K562 (cell line): ENCODE results near the gene MVD. TPM values are rescaled to one million over a fixed set of nuclear protein-coding genes. Genes with fewer than 3 reads are reported as not detected.

Experiments used
- ARID4B ChIP-seq: sonication (generic); formaldehyde crosslinking; IDR thresholded peaks from 2 replicates; pipeline ENCODE4 v1.8.0; 2022; ENCODE audit warnings: mild to moderate bottlenecking, missing genetic modification reagents
- CHD1 ChIP-seq: fragments of 200-600 bp; sonication (generic); IDR thresholded peaks from one replicate; pipeline ENCODE4 v1.6.1; 2012; ENCODE audit warnings: mild to moderate bottlenecking, moderate library complexity, low read length, inconsistent platforms
- GATAD2B ChIP-seq: fragments of 450-650 bp; IDR thresholded peaks from 2 replicates; pipeline ENCODE4 v1.6.1; 2017; ENCODE audit warnings: mild to moderate bottlenecking, borderline replicate concordance
- HEY1 ChIP-seq: fragments of 250-450 bp; sonication (Bioruptor Pico); IDR thresholded peaks from 2 replicates; pipeline ENCODE4 v1.5.0; 2020; ENCODE audit warnings: mild to moderate bottlenecking, moderate library complexity, borderline replicate concordance
- KLF6 ChIP-seq: fragments of 250-450 bp; sonication (Bioruptor Pico); IDR thresholded peaks from 2 replicates; pipeline ENCODE4 v1.4.0; 2020; ENCODE audit warnings: mild to moderate bottlenecking, moderate library complexity, borderline replicate concordance
- NR2C2 ChIP-seq, 2 experiments: fragments of 200-800 bp in 1 of 2; sonication (Bioruptor generic) in 1 of 2; sonication (generic) in 1 of 2; formaldehyde crosslinking in 1 of 2; IDR thresholded peaks; 2 replicates each; pipeline versions ENCODE4 v1.6.1 to v1.8.0; 2016 to 2022; ENCODE audit warnings: mild to moderate bottlenecking in 1 of 2, missing compliant biosample characterization in 1 of 2, missing genetic modification characterization in 1 of 2, missing genetic modification reagents in 1 of 2
- PHB2 ChIP-seq: fragments of 450-650 bp; IDR thresholded peaks from 2 replicates; pipeline ENCODE4 v1.6.1; 2017; ENCODE audit warnings: low read depth
- PYGO2 ChIP-seq: fragments of 450-650 bp; IDR thresholded peaks from 2 replicates; pipeline ENCODE4 v1.6.1; 2016; ENCODE audit warnings: mild to moderate bottlenecking, missing genetic modification characterization, moderate library complexity, missing compliant biosample characterization
- SETDB1 ChIP-seq: IDR thresholded peaks from one replicate; pipeline ENCODE4 v1.6.1; 2012; ENCODE audit warnings: low read length, control low read depth, inconsistent platforms
- SIN3A ChIP-seq, 2 experiments: fragments of 150-350 bp in 1 of 2; IDR thresholded peaks; 2 replicates each; pipeline ENCODE4 v1.6.1; 2011 to 2016; ENCODE audit warnings: borderline replicate concordance in 2 of 2, low read depth in 2 of 2, low read length in 2 of 2, mild to moderate bottlenecking in 2 of 2, moderate library complexity in 2 of 2; ENCODE audit not compliant: control insufficient read depth in 1 of 2
- SMAD3 ChIP-seq: fragments of 450-650 bp; formaldehyde crosslinking; conservative IDR thresholded peaks from 2 replicates; pipeline ENCODE4 v1.4.0; 2020; ENCODE audit warnings: mild to moderate bottlenecking
- TCFL5 ChIP-seq: fragments of 250-450 bp; sonication (Bioruptor Pico); conservative IDR thresholded peaks from 2 replicates; pipeline ENCODE4 v1.6.1; 2021; ENCODE audit warnings: mild to moderate bottlenecking, moderate library complexity, matching md5 sums
- XRCC5 ChIP-seq: fragments of 200-400 bp; formaldehyde crosslinking; IDR thresholded peaks from 2 replicates; pipeline ENCODE4 v1.6.1; 2017; ENCODE audit warnings: low read depth, mild to moderate bottlenecking, low read length
- ZBTB1 ChIP-seq: sonication (generic); formaldehyde crosslinking; IDR thresholded peaks from 2 replicates; pipeline ENCODE4 v1.8.1; 2023; ENCODE audit warnings: missing genetic modification reagents, low read depth, mild to moderate bottlenecking, borderline replicate concordance
- ZNF146 ChIP-seq: IDR thresholded peaks from one replicate; pipeline ENCODE4 v1.6.1; 2018; ENCODE audit warnings: missing compliant biosample characterization; ENCODE audit not compliant: unreplicated experiment
- ZNF239 ChIP-seq: fragments of 250-450 bp; sonication (Bioruptor Pico); IDR thresholded peaks from 2 replicates; pipeline ENCODE4 v1.4.0; 2020; ENCODE audit warnings: mild to moderate bottlenecking
- ZNF584 ChIP-seq: fragments of 200-800 bp; sonication (Bioruptor generic); IDR thresholded peaks from 2 replicates; pipeline ENCODE4 v1.6.1; 2016; ENCODE audit warnings: low read depth, mild to moderate bottlenecking, missing genetic modification characterization, missing compliant biosample characterization
- ZNF766 ChIP-seq: fragments of 200-800 bp; sonication (Bioruptor generic); conservative IDR thresholded peaks from 2 replicates; pipeline ENCODE4 v1.6.1; 2016; ENCODE audit warnings: missing genetic modification characterization, missing compliant biosample characterization
- polyA plus RNA-seq, 8 experiments: library from polyadenylated mRNA; depleted of rRNA in 4 of 8; stranded (reverse) in 5 of 8; unstranded in 3 of 8; fragments of >200 nt; fragmentation: Nextera tagmentation in 2 of 8; fragmentation: Illumina TruSeq in 1 of 8; extraction: Ambion mirVana in 2 of 8; extraction: Trizol in 1 of 8; gene quantifications; 2 replicates each; pipeline versions ENCODE4 v1.2.1 to v1.2.3, GENCODE V29; 2011 to 2014; ENCODE audit warnings: inconsistent platforms in 1 of 8, missing spikeins in 1 of 8
- total RNA-seq, 7 experiments: library from RNA; depleted of rRNA in 6 of 7; stranded (reverse); fragments of >200 nt in 6 of 7; fragmentation: Illumina TruSeq in 2 of 7; extraction: Trizol in 2 of 7; gene quantifications; 2 replicates each; pipeline versions ENCODE4 v1.2.1 to v1.2.3, GENCODE V29; 2011 to 2021; ENCODE audit warnings: low replicate concordance in 1 of 7
- TF ChIP-seq, protein P1 (sequence below): fragments of 450-650 bp; formaldehyde crosslinking; IDR thresholded peaks from 2 replicates; pipeline ENCODE4 v1.4.0; 2022; ENCODE audit warnings: missing genetic modification characterization
- TF ChIP-seq, protein P2 (sequence below): sonication (generic); formaldehyde crosslinking; IDR thresholded peaks from 2 replicates; pipeline ENCODE4 v1.8.0; 2022; ENCODE audit warnings: mild to moderate bottlenecking, missing genetic modification reagents
- TF ChIP-seq, protein P3 (sequence below): sonication (generic); formaldehyde crosslinking; IDR thresholded peaks from 2 replicates; pipeline ENCODE4 v1.9.0; 2022; ENCODE audit warnings: mild to moderate bottlenecking, missing genetic modification reagents

MVD gene
- total and polyA plus RNA-seq, 9 of the 15 experiments (the other 6 are each of a cell fraction or from before 2014, with no cell fraction given) = 12.2 to 141 (median 45.3) TPM

- TF ChIP-seq GATAD2B = no peak
- no peak for TF ChIP-seq ZNF146 (CRISPR knock-in tag)
- no peak for TF ChIP-seq CHD1
- TF ChIP-seq SIN3A (IDR thresholded peaks at IDR 0.05; ENCODE audit: borderline replicate concordance in 2 of 2, control insufficient read depth in 1 of 2, low read depth in 2 of 2, low read length in 2 of 2) = no peak
- TF ChIP-seq, protein P1, sequence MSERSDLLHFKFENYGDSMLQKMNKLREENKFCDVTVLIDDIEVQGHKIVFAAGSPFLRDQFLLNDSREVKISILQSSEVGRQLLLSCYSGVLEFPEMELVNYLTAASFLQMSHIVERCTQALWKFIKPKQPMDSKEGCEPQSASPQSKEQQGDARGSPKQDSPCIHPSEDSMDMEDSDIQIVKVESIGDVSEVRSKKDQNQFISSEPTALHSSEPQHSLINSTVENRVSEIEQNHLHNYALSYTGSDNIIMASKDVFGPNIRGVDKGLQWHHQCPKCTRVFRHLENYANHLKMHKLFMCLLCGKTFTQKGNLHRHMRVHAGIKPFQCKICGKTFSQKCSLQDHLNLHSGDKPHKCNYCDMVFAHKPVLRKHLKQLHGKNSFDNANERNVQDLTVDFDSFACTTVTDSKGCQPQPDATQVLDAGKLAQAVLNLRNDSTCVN = no peak
- TF ChIP-seq SMAD3 (CRISPR knock-in tag) = no peak
- TF ChIP-seq NR2C2 (CRISPR knock-in tag; IDR thresholded peaks at IDR 0.05) = 0 out of 2 replicates have a peak, but pooled peaks have one; percentile 74
- TF ChIP-seq NR2C2 (tag; IDR thresholded peaks at IDR 0.05) = 0 out of 2 replicates have a peak, but pooled peaks have one; percentile 26
- no peak for TF ChIP-seq XRCC5
- TF ChIP-seq HEY1 = no peak
- no peak for TF ChIP-seq KLF6
- TF ChIP-seq ZNF239 (CRISPR knock-in tag) = no peak
- TF ChIP-seq ARID4B (CRISPR knock-in tag) = peak; percentile 65
- no peak for TF ChIP-seq SETDB1
- no peak for TF ChIP-seq PHB2
- no peak for TF ChIP-seq ZNF766
- no peak for TF ChIP-seq ZBTB1 (CRISPR knock-in tag)
- TF ChIP-seq, protein P2, sequence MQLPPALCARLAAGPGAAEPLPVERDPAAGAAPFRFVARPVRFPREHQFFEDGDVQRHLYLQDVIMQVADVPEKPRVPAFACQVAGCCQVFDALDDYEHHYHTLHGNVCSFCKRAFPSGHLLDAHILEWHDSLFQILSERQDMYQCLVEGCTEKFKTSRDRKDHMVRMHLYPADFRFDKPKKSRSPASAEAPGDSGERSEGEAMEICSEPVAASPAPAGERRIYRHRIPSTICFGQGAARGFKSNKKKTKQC (CRISPR knock-in tag) = no peak
- no peak for TF ChIP-seq PYGO2
- TF ChIP-seq TCFL5 = no peak
- TF ChIP-seq, protein P3, sequence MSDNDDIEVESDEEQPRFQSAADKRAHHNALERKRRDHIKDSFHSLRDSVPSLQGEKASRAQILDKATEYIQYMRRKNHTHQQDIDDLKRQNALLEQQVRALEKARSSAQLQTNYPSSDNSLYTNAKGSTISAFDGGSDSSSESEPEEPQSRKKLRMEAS = peak; percentile 85
- TF ChIP-seq ZNF584 = no peak
These were observed 44.5 kb downstream of the MVD start (continued) for GRCh38 chr16:88618182-88618955.
